Measurements from ENCODE around the gene DDC.
A peak's percentile ranks its signal among the peaks of the same experiment; 100 is the strongest.

GRCh38 chr7:50588937-50589336, 23.7 kb upstream of the DDC start:
- peak; percentile 35 for TF ChIP-seq CTCF (IDR thresholded peaks at IDR 0.05; ENCODE audit: low read depth, low read length, poor library complexity, severe bottlenecking)
- TF ChIP-seq EZH2phosphoT487 (IDR thresholded peaks at IDR 0.05; ENCODE audit: borderline replicate concordance, low read length) = no peak
